Parathyroid adenoma (tissue), 2 donors: Measurements from ENCODE around the gene ZFHX2.

Experiments
- H2AFZ ChIP-seq: fragments of 300-600 bp; sonication (generic); one replicate; pipeline ENCODE4 v1.7.0; 2017; ENCODE audit warnings: antibody characterized with exemption, mild to moderate bottlenecking
- H3K27ac ChIP-seq: fragments of 300-600 bp; sonication (generic); one replicate; pipeline ENCODE4 v1.7.0; 2017
- H3K27me3 ChIP-seq: fragments of 300-600 bp; sonication (generic); one replicate; pipeline ENCODE4 v1.7.0; 2017; ENCODE audit warnings: low read length; ENCODE audit not compliant: control insufficient read depth, insufficient read depth
- H3K36me3 ChIP-seq: fragments of 300-600 bp; sonication (generic); one replicate; pipeline ENCODE4 v1.7.0; 2017; ENCODE audit warnings: low read length; ENCODE audit not compliant: control insufficient read depth, insufficient read depth
- H3K4me1 ChIP-seq: fragments of 300-600 bp; sonication (generic); one replicate; pipeline ENCODE4 v1.7.0; 2017; ENCODE audit warnings: control low read depth
- H3K4me2 ChIP-seq: fragments of 300-600 bp; sonication (generic); one replicate; pipeline ENCODE4 v1.7.0; 2017; ENCODE audit warnings: low read length
- H3K4me3 ChIP-seq: fragments of 300-600 bp; sonication (generic); one replicate; pipeline ENCODE4 v1.7.0; 2017; ENCODE audit warnings: low read depth, low read length
- H3K79me2 ChIP-seq: fragments of 300-600 bp; sonication (generic); one replicate; pipeline ENCODE4 v1.7.0; 2017; ENCODE audit warnings: control low read depth
- H3K9ac ChIP-seq: fragments of 300-600 bp; sonication (generic); one replicate; pipeline ENCODE4 v1.7.0; 2017; ENCODE audit warnings: mild to moderate bottlenecking
- H3K9me3 ChIP-seq: fragments of 300-600 bp; sonication (generic); one replicate; pipeline ENCODE4 v1.7.0; 2017; ENCODE audit warnings: low read length; ENCODE audit not compliant: control insufficient read depth
- CTCF ChIP-seq: fragments of 300-600 bp; sonication (generic); IDR thresholded peaks from one replicate; pipeline ENCODE4 v1.7.0; 2017; ENCODE audit warnings: antibody characterized with exemption, mild to moderate bottlenecking
- donor health status: primary hyperparathyroidism.

ZFHX2 gene

GRCh38 chr14:23564181-23564812, 12.7 kb upstream of the ZFHX2 start:
- no peaks in the 10 kb centered on the region for H3K79me2 ChIP-seq
- no peaks in the 10 kb centered on the region for H3K36me3 ChIP-seq
- no peak overlapping the region for H3K9ac ChIP-seq
- no peak overlapping the region for H3K27ac ChIP-seq
- H3K9me3 ChIP-seq = no peaks in the 10 kb centered on the region
- no peak overlapping the region for H3K4me3 ChIP-seq
- no peak for TF ChIP-seq CTCF
- peaks cover 22% of the 10 kb centered on the region for H3K4me1 ChIP-seq
- no peaks in the 10 kb centered on the region for H3K27me3 ChIP-seq
- H2AFZ ChIP-seq = no peak overlapping the region
- no peak overlapping the region for H3K4me2 ChIP-seq

- TF ChIP-seq CTCF = no peak
- H3K79me2 ChIP-seq = no peaks in the 10 kb centered on the region
- no peak overlapping the region for H3K4me2 ChIP-seq
- H3K9me3 ChIP-seq = no peaks in the 10 kb centered on the region
- H3K9ac ChIP-seq = no peak overlapping the region
- H3K4me3 ChIP-seq = no peak overlapping the region
- H2AFZ ChIP-seq = no peak overlapping the region
- no peaks in the 10 kb centered on the region for H3K36me3 ChIP-seq
- H3K27ac ChIP-seq = no peak overlapping the region
- no peaks in the 10 kb centered on the region for H3K27me3 ChIP-seq
- H3K4me1 ChIP-seq = peaks cover 15% of the 10 kb centered on the region
Measured at GRCh38 chr14:23563473-23564180, 12.1 kb upstream of the ZFHX2 start.

GRCh38 chr14:23562822-23563472, 11.4 kb upstream of the ZFHX2 start:
- H3K27ac ChIP-seq = peak overlapping the region; percentile 27
- H2AFZ ChIP-seq = no peak overlapping the region
- H3K9me3 ChIP-seq = no peaks in the 10 kb centered on the region
- H3K4me3 ChIP-seq = no peak overlapping the region
- peaks cover 9% of the 10 kb centered on the region for H3K4me1 ChIP-seq
- H3K79me2 ChIP-seq = no peaks in the 10 kb centered on the region
- no peaks in the 10 kb centered on the region for H3K27me3 ChIP-seq
- no peaks in the 10 kb centered on the region for H3K36me3 ChIP-seq
- H3K4me2 ChIP-seq = no peak overlapping the region
- TF ChIP-seq CTCF = peak; percentile 93
- H3K9ac ChIP-seq = no peak overlapping the region

GRCh38 chr14:23561873-23562821, 10.6 kb upstream of the ZFHX2 start:
- TF ChIP-seq CTCF = no peak
- H3K4me3 ChIP-seq = no peak overlapping the region
- no peak overlapping the region for H3K9ac ChIP-seq
- peaks cover 9% of the 10 kb centered on the region for H3K4me1 ChIP-seq
- no peaks in the 10 kb centered on the region for H3K27me3 ChIP-seq
- H3K9me3 ChIP-seq = no peaks in the 10 kb centered on the region
- no peak overlapping the region for H2AFZ ChIP-seq
- no peaks in the 10 kb centered on the region for H3K36me3 ChIP-seq
- H3K4me2 ChIP-seq = no peak overlapping the region
- no peaks in the 10 kb centered on the region for H3K79me2 ChIP-seq
- H3K27ac ChIP-seq = no peak overlapping the region
